Endometrium (tissue), 2 donors: ENCODE results near the gene PDX1.

Source experiments
- FAIRE-seq: peaks from 2 replicates; lab custom pipeline; 2012; peaks lifted over from hg19 to GRCh38; lab: Jason Lieb, UNC
- donor health status: control.
- donor health status: control.

PDX1 gene

GRCh38 chr13:27922883-27923612 lies 3.2 kb downstream of the PDX1 start:
- no peak for FAIRE-seq

GRCh38 chr13:27923794-27924528 lies 4.2 kb downstream of the PDX1 start:
- FAIRE-seq: no peak

DNA sequence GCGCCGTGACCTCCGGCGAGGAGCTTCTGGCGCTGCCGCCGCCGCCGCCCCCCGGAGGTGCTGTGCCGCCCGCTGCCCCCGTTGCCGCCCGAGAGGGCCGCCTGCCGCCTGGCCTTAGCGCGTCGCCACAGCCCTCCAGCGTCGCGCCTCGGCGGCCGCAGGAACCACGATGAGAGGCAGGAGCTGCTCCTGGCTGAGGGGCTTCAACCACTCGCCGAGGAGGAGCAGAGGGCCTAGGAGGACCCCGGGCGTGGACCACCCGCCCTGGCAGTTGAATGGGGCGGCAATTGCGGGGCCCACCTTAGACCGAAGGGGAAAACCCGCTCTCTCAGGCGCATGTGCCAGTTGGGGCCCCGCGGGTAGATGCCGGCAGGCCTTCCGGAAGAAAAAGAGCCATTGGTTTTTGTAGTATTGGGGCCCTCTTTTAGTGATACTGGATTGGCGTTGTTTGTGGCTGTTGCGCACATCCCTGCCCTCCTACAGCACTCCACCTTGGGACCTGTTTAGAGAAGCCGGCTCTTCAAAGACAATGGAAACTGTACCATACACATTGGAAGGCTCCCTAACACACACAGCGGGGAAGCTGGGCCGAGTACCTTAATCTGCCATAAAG lies 4.8 kb downstream of the PDX1 start:
- no peak for FAIRE-seq

GRCh38 chr13:27925220-27925991 lies 5.6 kb downstream of the PDX1 start:
- FAIRE-seq: no peak

GRCh38 chr13:27926644-27927434 lies 7.0 kb downstream of the PDX1 start:
- no peak for FAIRE-seq

DNA sequence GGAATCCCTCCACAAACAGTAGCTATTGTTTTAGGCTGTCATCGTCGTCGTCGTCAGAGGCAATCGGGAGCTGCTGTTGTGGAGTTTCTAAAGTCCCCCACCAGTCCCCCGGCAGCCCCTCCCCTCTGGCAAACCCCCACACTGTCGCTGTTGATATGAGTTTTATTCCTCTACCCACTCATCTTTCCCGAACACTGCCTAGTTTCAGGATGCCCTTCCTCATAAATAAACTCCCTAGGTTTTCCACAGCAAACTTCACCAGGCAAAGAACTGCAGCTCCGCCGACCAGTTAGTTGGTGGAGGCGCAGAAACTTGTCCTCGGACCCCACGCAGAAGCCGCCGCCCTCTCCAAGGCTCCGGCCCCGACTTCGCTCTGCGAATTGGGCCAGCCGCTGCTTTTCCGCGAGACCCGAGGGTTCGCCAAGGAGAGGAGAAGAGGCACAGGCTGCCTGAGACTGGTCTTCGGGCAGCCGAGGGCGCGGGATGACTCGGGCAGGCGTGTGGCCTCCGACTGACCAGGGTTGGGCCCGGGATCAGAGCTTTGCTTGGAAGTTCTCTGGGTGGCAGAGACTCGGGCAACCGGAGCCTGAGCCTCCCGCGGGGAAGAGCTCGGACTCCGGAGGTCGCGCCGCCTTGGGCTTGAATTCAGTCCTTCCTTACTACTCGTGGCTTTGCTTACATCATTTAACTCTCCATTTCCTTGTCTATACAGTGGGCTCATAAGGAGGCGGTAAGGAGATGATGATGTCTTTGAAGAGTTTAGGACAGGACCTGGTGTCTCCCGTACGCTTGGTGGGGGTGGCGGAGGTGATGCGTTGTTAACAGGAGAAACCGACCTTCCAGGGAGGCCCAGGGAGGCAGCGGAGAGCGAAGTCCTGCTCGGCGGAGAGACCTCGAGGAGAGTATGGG lies 7.9 kb downstream of the PDX1 start:
- FAIRE-seq: no peak

DNA sequence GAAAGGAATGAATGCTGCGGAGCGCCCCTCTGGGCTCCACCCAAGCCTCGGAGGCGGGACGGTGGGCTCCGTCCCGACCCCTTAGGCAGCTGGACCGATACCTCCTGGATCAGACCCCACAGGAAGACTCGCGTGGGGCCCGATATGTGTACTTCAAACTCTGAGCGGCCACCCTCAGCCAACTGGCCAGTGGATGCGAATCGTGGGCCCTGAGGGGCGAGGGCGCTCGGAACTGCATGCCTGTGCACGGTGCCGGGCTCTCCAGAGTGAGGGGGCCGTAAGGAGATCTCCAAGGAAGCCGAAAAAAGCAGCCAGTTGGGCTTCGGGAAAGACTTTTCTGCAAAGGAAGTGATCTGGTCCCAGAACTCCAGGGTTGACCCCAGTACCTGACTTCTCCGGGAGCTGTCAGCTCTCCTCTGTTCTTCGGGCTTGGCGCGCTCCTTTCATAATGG lies 8.6 kb downstream of the PDX1 start:
- no peak for FAIRE-seq

DNA sequence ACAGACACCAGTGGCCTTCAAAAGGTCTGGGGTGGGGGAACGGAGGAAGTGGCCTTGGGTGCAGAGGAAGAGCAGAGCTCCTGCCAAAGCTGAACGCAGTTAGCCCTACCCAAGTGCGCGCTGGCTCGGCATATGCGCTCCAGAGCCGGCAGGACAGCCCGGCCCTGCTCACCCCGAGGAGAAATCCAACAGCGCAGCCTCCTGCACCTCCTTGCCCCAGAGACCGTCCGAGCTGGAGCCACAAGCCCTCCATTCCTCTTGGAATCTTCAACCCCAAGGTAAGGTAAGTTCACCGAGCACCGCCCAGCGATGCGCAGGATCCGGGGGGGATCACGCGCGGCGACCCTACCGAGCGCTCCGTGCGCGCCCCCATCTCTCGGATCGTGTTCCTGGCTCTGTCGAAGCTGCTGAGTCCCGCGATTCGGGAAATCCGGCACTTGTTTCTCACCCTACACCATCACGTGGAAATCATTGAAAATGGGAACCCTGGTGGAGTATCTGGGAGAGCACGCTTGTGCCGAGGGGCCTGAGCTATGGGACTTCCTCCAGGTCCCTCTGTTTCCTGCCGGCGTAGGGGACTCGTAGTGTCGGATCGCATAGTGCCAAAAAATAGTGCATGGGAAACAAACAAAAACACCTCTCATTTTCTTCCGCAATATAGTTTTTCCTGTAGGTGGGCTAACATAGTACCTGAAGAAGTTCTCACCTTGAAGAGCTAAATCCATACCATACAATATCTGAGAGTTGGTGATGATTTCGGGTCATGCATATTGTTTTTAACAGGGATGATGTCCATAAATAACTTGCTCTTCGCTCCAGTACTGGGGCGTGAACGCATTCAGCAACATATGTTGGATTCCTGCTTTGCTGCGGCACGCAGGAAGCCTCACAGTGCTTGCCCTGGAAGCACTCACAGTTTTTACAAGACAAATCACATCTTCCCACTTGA lies 9.3 kb downstream of the PDX1 start:
- no peak for FAIRE-seq

DNA sequence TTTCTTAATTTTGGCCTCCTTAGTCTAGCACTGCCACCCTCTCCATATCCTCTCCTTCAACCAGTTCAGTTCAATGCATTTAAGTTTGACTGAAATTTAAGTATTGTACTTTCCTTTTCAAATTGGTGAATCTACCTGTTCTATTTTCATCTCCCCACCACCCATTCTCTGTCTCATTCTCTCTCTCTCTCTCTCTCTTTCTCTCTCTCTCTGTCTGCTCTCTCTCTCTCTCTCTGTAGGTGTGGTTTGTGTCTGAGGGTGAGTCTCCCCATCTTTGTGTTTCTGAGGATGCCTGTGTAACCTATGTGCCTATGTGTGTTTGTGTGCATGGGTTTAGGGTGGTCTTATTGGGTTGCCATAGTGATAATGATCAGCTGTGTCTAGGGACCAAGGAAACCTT lies 10.1 kb downstream of the PDX1 start:
- no peak for FAIRE-seq

DNA sequence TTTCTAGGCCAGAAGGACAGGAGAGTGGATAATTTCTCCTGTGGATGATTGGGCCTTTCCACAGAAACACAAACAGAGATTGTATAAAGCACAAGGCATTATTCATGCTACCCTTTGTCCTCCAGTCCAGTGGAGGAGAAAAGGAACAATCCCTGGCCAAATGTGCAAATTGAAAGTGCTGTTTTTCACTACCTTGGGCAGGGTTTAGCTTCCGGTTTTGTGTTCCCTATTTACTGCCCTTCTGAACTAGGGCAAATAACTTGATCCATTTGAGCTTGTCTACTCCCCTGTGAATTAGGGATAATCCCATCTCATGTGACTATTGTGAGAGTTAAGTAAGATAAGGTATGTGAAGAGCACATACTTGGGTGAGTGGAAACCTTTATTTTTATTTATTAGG lies 13.3 kb downstream of the PDX1 start:
- no peak for FAIRE-seq

DNA sequence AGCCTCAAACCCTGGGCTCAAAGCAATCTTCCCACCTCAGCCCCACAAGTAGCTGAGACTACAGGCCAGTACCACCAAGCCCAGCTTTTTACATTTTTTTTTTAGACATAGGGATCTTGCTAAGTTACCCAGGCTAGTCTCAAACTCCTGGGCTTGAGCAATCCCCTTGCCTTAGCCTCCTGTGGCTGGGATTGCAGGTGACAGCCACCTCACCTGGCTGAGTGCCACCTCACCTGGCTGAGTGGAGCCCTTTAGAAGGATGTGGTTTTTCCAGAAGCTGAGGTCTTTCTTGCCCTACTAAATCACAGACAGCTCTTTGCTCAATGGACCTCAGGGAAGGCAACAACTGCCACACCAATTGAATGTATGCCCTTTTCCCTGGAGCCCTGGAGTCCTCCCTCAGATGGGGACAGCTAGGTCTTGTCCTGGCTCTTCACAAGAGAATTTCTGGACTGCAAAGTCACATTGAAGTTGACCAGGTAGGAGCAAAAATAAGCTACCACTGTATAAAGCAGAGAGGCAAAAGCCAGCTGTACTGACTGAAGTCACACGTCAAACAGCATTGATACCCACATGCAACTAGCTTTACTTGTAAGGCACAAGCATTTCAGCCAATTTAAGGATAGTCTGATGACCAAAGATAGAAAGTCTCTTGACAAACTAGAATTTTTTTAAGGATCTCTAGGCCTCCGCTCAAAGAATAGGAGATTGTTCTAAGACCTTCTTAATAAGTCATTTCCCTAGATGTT lies 14.0 kb downstream of the PDX1 start:
- no peak for FAIRE-seq

DNA sequence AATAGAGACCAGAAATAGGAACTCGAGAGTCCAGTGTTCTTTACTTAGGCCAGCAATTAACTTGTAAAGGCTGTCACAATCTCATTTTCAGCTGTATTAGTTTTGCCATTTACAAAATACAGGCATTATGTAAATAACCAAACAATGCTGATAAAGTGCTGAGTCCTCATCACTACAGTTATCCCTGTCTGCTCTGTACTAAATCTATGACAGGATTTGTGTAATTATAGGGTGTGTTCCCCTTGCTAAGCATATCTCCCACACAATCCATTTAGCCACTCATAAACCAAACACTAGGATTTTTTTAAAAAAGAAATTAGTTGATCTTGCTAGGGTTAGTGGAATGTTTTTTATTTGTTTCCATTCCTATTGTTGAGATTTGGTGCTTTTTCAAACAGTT lies 23.2 kb downstream of the PDX1 start:
- no peak for FAIRE-seq

GRCh38 chr13:27952876-27953675 lies 33.3 kb downstream of the PDX1 start:
- no peak for FAIRE-seq

GRCh38 chr13:27953676-27954405 lies 34.0 kb downstream of the PDX1 start:
- no peak for FAIRE-seq

DNA sequence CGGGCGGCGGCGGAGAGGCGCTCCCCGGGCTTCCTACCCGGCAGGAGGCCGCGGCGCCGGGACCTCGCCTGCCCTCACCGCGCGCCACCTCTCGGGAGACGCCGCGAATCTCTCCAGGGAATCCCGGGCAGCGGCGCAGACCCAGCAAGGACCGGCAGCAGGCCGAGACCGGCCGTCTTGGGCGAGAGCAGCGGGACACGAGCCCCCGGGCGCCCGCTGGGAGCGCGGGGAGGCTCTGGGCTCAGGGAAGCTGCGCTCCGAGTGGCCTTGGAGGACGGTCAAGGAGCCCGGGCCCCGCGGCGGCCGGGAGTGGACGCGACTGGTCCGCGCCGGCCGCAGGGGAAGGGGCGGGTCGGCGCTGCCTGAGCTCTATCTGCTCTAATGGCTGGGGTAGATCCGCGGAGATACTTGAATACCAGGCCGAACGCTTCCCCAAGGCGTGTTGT lies 34.6 kb downstream of the PDX1 start:
- FAIRE-seq: no peak

- no peak for FAIRE-seq
These were observed 35.3 kb downstream of the PDX1 start for GRCh38 chr13:27955014-27955591.
